K562 (cell line): ENCODE data around the gene USP19. TPM values are rescaled to one million over a fixed set of nuclear protein-coding genes. Genes with fewer than 3 reads are reported as not detected.
A peak's percentile ranks its signal among the peaks of the same experiment; 100 is the strongest.

Source experiments
- ATAC-seq: fragments of 200-7000 bp; cut with Tn5 transposase; 3 replicates; pipeline ENCODE4 v1.9.1; 2020; ENCODE audit warnings: moderate library complexity
- BruUV-seq: library from RNA; stranded (reverse); fragments of 400-500 nt; replicated peaks from 2 replicates; lab custom pipeline; 2021; lab: Mats Ljungman, UMichigan
- CTCF ChIA-PET: fragments of 300-600 bp; formaldehyde crosslinking; extraction: SDS; loops from one replicate; lab custom pipeline; 2021; ENCODE audit warnings: low intra/inter-chr PET ratio; lab: Yijun Ruan, JAX
- POLR2A ChIA-PET: fragments of 300-600, 350-650 bp; sonication (Branson Sonifier 250); formaldehyde crosslinking; extraction: SDS; loops from one replicate; lab custom pipeline; 2021; ENCODE audit warnings: antibody characterized with exemption, inconsistent platforms; lab: Yijun Ruan, JAX
- DNase-seq, 4 experiments: peaks; one replicate each; pipeline versions ENCODE4 v3.0.0 to v3.0.0-alpha.2; 2011 to 2018; ENCODE audit warnings: low spot score in 3 of 4, mixed read lengths in 3 of 4; ENCODE audit errors: extremely low read depth in 1 of 4
- FAIRE-seq: peaks from 2 replicates; lab custom pipeline; 2011; peaks lifted over from hg19 to GRCh38; lab: Jason Lieb, UNC
- H2AFZ ChIP-seq: 2 replicates; pipeline ENCODE4 v1.6.0; 2011; ENCODE audit warnings: low read depth, low read length, control low read depth, inconsistent platforms
- H3K27ac ChIP-seq: fragments of 200-600 bp; 3 replicates; pipeline ENCODE4 v1.8.0; 2011; ENCODE audit warnings: low read depth, mild to moderate bottlenecking, control low read depth, inconsistent platforms, low read length, moderate library complexity, mixed read lengths; ENCODE audit errors: extremely low read depth
- H3K27me3 ChIP-seq, 2 experiments: fragments of 300-600 bp in 1 of 2; 2 replicates in 1 of 2; 3 replicates in 1 of 2; pipeline versions ENCODE4 v1.6.0 to v1.8.0; 2011; ENCODE audit warnings: inconsistent platforms in 2 of 2, low read length in 2 of 2, mild to moderate bottlenecking in 1 of 2, mixed read lengths in 1 of 2, moderate library complexity in 1 of 2; ENCODE audit not compliant: control insufficient read depth in 2 of 2, insufficient read depth in 2 of 2
- H3K36me3 ChIP-seq: fragments of 300-600 bp; 3 replicates; pipeline ENCODE4 v1.8.0; 2011; ENCODE audit warnings: mild to moderate bottlenecking, low read length, inconsistent platforms; ENCODE audit not compliant: control insufficient read depth, insufficient read depth
- H3K4me1 ChIP-seq, 2 experiments: fragments of 200-600 bp in 1 of 2; replicated peaks in 1 of 2; 2 replicates in 1 of 2; 3 replicates in 1 of 2; pipeline versions ENCODE4 v1.5.1 to v1.8.0; 2011; ENCODE audit warnings: inconsistent platforms in 2 of 2, low read length in 2 of 2, mild to moderate bottlenecking in 1 of 2, mixed read lengths in 1 of 2, moderate library complexity in 1 of 2; ENCODE audit not compliant: control insufficient read depth in 2 of 2, insufficient read depth in 2 of 2
- H3K4me2 ChIP-seq: 2 replicates; pipeline ENCODE4 v1.6.1; 2011; ENCODE audit warnings: low read length, control low read depth, inconsistent platforms, mixed read lengths; ENCODE audit not compliant: insufficient read depth
- H3K4me3 ChIP-seq: fragments of 200-600 bp; sonication (generic), shearing (Covaris generic); 2 replicates; pipeline ENCODE4 v1.5.1; 2016; ENCODE audit warnings: control low read depth, inconsistent platforms
- H3K79me2 ChIP-seq: fragments of 200-600 bp; 3 replicates; pipeline ENCODE4 v1.8.0; 2011; ENCODE audit warnings: low read length, inconsistent platforms; ENCODE audit not compliant: control insufficient read depth, insufficient read depth
- H3K9ac ChIP-seq, 2 experiments: 2 replicates each; pipeline versions ENCODE4 v1.6.0 to v1.6.1; 2011; ENCODE audit warnings: low read depth in 2 of 2, low read length in 2 of 2, control low read depth in 1 of 2, inconsistent platforms in 1 of 2, mild to moderate bottlenecking in 1 of 2, mixed read lengths in 1 of 2; ENCODE audit not compliant: insufficient read depth in 1 of 2
- H3K9me1 ChIP-seq: one replicate; pipeline ENCODE4 v1.6.0; 2011; ENCODE audit warnings: inconsistent platforms, mild to moderate bottlenecking, low read length, moderate library complexity; ENCODE audit not compliant: control insufficient read depth, insufficient read depth
- H3K9me3 ChIP-seq: replicated peaks from 2 replicates; pipeline ENCODE4 v1.5.1; 2011; ENCODE audit warnings: low read depth, low read length, inconsistent platforms; ENCODE audit not compliant: control insufficient read depth, insufficient read depth
- H4K20me1 ChIP-seq: replicated peaks from 2 replicates; pipeline ENCODE4 v1.6.1; 2011; ENCODE audit warnings: low read length, inconsistent platforms, mixed read lengths; ENCODE audit not compliant: control insufficient read depth, insufficient read depth
- HLTF ChIP-seq: fragments of 450-650 bp; IDR thresholded peaks from 2 replicates; pipeline ENCODE4 v1.6.1; 2016
- MYC ChIP-seq, 2 experiments: fragments of 250-450 bp in 1 of 2; sonication (Bioruptor Pico) in 1 of 2; IDR thresholded peaks; 2 replicates each; pipeline versions ENCODE4 v1.5.1 to v1.6.1; 2012 to 2021; ENCODE audit warnings: low read depth in 2 of 2, borderline replicate concordance in 1 of 2, improper control_type of control experiment in 1 of 2, low read length in 1 of 2, mild to moderate bottlenecking in 1 of 2, moderate library complexity in 1 of 2
- NR2C1 ChIP-seq, 2 experiments: fragments of 450-650 bp; IDR thresholded peaks; 2 replicates each; pipeline ENCODE4 v1.6.1; 2017; ENCODE audit warnings: mild to moderate bottlenecking in 2 of 2, antibody characterized with exemption in 1 of 2, inconsistent platforms in 1 of 2, missing compliant biosample characterization in 1 of 2, missing genetic modification characterization in 1 of 2
- NR2C2 ChIP-seq, 2 experiments: fragments of 200-800 bp in 1 of 2; sonication (Bioruptor generic) in 1 of 2; sonication (generic) in 1 of 2; formaldehyde crosslinking in 1 of 2; IDR thresholded peaks; 2 replicates each; pipeline versions ENCODE4 v1.6.1 to v1.8.0; 2016 to 2022; ENCODE audit warnings: mild to moderate bottlenecking in 1 of 2, missing compliant biosample characterization in 1 of 2, missing genetic modification characterization in 1 of 2, missing genetic modification reagents in 1 of 2
- PTRF ChIP-seq: fragments of 450-650 bp; IDR thresholded peaks from 2 replicates; pipeline ENCODE4 v1.6.1; 2016; ENCODE audit warnings: mild to moderate bottlenecking, missing genetic modification characterization, missing compliant biosample characterization
- SLC30A9 ChIP-seq: fragments of 250-450 bp; sonication (Bioruptor Pico); IDR thresholded peaks from 2 replicates; pipeline ENCODE4 v1.8.0; 2022; ENCODE audit warnings: mild to moderate bottlenecking, moderate library complexity
- ZFPM2 ChIP-seq: fragments of 250-450 bp; sonication (Bioruptor Pico); IDR thresholded peaks from 2 replicates; pipeline ENCODE4 v1.5.1; 2022; ENCODE audit warnings: mild to moderate bottlenecking
- ZMIZ1 ChIP-seq, 2 experiments: fragments of 150-350 bp in 1 of 2; IDR thresholded peaks; 2 replicates each; pipeline ENCODE4 v1.6.1; 2012 to 2016; ENCODE audit warnings: low read depth in 2 of 2, low read length in 2 of 2, mild to moderate bottlenecking in 1 of 2, moderate library complexity in 1 of 2
- ZNF347 ChIP-seq: fragments of 450-650 bp; formaldehyde crosslinking; IDR thresholded peaks from 2 replicates; pipeline ENCODE4 v1.4.0; 2020; ENCODE audit warnings: low read depth, mild to moderate bottlenecking, moderate library complexity
- ZNF699 ChIP-seq: fragments of 250-450 bp; sonication (Bioruptor Pico); IDR thresholded peaks from 2 replicates; pipeline ENCODE4 v1.8.0; 2021; ENCODE audit warnings: mild to moderate bottlenecking, moderate library complexity; ENCODE audit not compliant: insufficient replicate concordance
- ZNF764 ChIP-seq: fragments of 250-450 bp; sonication (Bioruptor Pico); IDR thresholded peaks from 2 replicates; pipeline ENCODE4 v1.4.0; 2020; ENCODE audit warnings: low read depth, mild to moderate bottlenecking, moderate library complexity
- ZNF778 ChIP-seq: fragments of 450-650 bp; formaldehyde crosslinking; IDR thresholded peaks from 2 replicates; pipeline ENCODE4 v1.4.0; 2020; ENCODE audit warnings: mild to moderate bottlenecking, moderate library complexity
- WGBS: fragments of 100-300 bp; shearing (Covaris generic); methylation state at CpG from one replicate; pipeline ENCODE4 v1.1.6; 2016; ENCODE audit warnings: low coverage, mixed read lengths; ENCODE audit not compliant: insufficient coverage; ENCODE audit errors: missing lambda C conversion rate; 5-methylcytosine and 5-hydroxymethylcytosine counted together
- in situ Hi-C: fragments of 300-500 bp; cut with MboI; formaldehyde crosslinking; loops from 4 replicates; pipeline ENCODE4 v1.15.0; 2018; ENCODE audit warnings: inconsistent platforms, mixed read lengths
- intact Hi-C: fragments of 100-400 bp; cut with micrococcal nuclease; formaldehyde crosslinking; loops from 2 replicates; pipeline ENCODE4 v1.14.2; 2022
- polyA plus RNA-seq, 8 experiments: library from polyadenylated mRNA; depleted of rRNA in 4 of 8; stranded (reverse) in 5 of 8; unstranded in 3 of 8; fragments of >200 nt; fragmentation: Nextera tagmentation in 2 of 8; fragmentation: Illumina TruSeq in 1 of 8; extraction: Ambion mirVana in 2 of 8; extraction: Trizol in 1 of 8; gene quantifications; 2 replicates each; pipeline versions ENCODE4 v1.2.1 to v1.2.3, GENCODE V29; 2011 to 2014; ENCODE audit warnings: inconsistent platforms in 1 of 8, missing spikeins in 1 of 8
- total RNA-seq, 7 experiments: library from RNA; depleted of rRNA in 6 of 7; stranded (reverse); fragments of >200 nt in 6 of 7; fragmentation: Illumina TruSeq in 2 of 7; extraction: Trizol in 2 of 7; gene quantifications; 2 replicates each; pipeline versions ENCODE4 v1.2.1 to v1.2.3, GENCODE V29; 2011 to 2021; ENCODE audit warnings: low replicate concordance in 1 of 7
- TF ChIP-seq, protein P1 (sequence below): sonication (generic); formaldehyde crosslinking; IDR thresholded peaks from 2 replicates; pipeline ENCODE4 v1.8.1; 2023; ENCODE audit warnings: mild to moderate bottlenecking, missing genetic modification reagents

USP19 gene
- total and polyA plus RNA-seq, 9 of the 15 experiments (the other 6 are each of a cell fraction or from before 2014, with no cell fraction given): 0.24 to 65.9 (median 36.9) TPM

DNA sequence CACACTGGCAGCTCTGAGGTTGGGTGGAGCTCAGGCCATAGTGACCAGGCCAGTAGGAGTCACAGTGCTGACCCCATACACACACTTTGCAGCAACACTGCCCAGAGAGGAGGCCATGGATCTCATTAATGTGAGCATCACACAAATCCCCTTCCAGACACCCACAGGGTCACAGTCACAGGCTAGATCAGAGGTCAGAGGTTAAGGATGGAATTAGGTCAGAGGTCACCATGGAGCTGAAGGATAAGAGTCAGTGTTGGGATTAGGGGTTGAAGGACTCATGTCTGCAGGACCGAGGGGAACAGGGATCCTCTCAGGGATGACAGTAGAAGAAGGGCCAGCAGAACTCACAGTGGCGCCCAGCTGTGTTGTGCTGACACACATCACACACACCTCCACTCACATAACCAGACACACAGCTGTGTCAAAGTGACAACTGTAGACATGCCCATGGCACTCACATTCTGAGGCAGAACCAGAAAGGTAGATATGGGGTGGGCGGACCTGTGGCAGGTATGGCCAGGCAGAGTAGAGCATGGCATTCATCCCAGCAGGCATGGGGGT, 32.8 kb upstream of the USP19 start:
- Histone ChIP-seq H2AFZ (no peak overlapping the region), H3K27ac (no peak overlapping the region), H3K79me2 (no peaks in the 10 kb centered on the region), H4K20me1 (no peaks in the 10 kb centered on the region), H3K36me3 (no peaks in the 10 kb centered on the region), H3K27me3 (no peaks in the 10 kb centered on the region), H3K4me1 (no peaks in the 10 kb centered on the region; a peak in 1 of 5 replicates), H3K4me2 (no peak overlapping the region)
- in situ Hi-C loops (loop anchor here (25.0 kb wide), 1 partner anchor 284 kb away; the partner anchor contains the start of gene NICN1), intact Hi-C loops (no loop called here)
- no peak; the same call in 2 of the 3 replicates for ATAC-seq
- no peak for FAIRE-seq
- TF ChIP-seq NR2C1 (IDR thresholded peaks at IDR 0.05) (peak; percentile 79), NR2C1 (tag; IDR thresholded peaks at IDR 0.05) (peak; percentile 80), ZNF778 (CRISPR knock-in tag) (no peak), ZNF764 (CRISPR knock-in tag) (no peak), ZFPM2 (no peak), HLTF (no peak), NR2C2 (CRISPR knock-in tag; IDR thresholded peaks at IDR 0.05) (peak; percentile 56; the same call in 1 of the 2 replicates), NR2C2 (tag; IDR thresholded peaks at IDR 0.05) (peak; percentile 42; the same call in 1 of the 2 replicates), SLC30A9 (CRISPR knock-in tag) (no peak), ZMIZ1 (IDR thresholded peaks at IDR 0.05; ENCODE audit: low read depth in 2 of 2, low read length in 2 of 2) (no peak), PTRF (tag) (no peak), ZNF699 (CRISPR knock-in tag) (no peak), MYC (IDR thresholded peaks at IDR 0.05; ENCODE audit: low read depth, low read length) (no peak), MYC (CRISPR knock-in tag; IDR thresholded peaks at IDR 0.05; ENCODE audit: borderline replicate concordance, low read depth) (no peak), ZNF347 (CRISPR knock-in tag) (no peak)
- TF ChIP-seq, protein P1, sequence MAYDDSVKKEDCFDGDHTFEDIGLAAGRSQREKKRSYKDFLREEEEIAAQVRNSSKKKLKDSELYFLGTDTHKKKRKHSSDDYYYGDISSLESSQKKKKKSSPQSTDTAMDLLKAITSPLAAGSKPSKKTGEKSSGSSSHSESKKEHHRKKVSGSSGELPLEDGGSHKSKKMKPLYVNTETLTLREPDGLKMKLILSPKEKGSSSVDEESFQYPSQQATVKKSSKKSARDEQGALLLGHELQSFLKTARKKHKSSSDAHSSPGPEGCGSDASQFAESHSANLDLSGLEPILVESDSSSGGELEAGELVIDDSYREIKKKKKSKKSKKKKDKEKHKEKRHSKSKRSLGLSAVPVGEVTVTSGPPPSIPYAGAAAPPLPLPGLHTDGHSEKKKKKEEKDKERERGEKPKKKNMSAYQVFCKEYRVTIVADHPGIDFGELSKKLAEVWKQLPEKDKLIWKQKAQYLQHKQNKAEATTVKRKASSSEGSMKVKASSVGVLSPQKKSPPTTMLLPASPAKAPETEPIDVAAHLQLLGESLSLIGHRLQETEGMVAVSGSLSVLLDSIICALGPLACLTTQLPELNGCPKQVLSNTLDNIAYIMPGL: no peak
- TF ChIP-seq, all 486 proteins: peak for 2
- Histone ChIP-seq H3K9me3 (no peaks in the 10 kb centered on the region), H3K9ac (no peak overlapping the region), H3K9me1 (no peaks in the 10 kb centered on the region), H3K4me3 (no peak overlapping the region)
- WGBS: 34% methylated on average over 3 of the region's 3 CpGs
- ChIA-PET POLR2A (interaction anchor here (0.6 to 0.9 kb wide), 2 partner anchors 11 to 23 kb away, joined by 3 read pairs; no protein-coding TSS in a partner anchor), CTCF (no interaction called here)
- BruUV-seq: no TSS peak
- no peak for DNase-seq
